Bronchial epithelial cell (primary cell): ENCODE data around the gene PDZD4. TPM values are rescaled to one million over a fixed set of nuclear protein-coding genes. Genes with fewer than 3 reads are reported as not detected.

Experiments
- DNase-seq: peaks from one replicate; pipeline ENCODE4 v3.0.0-alpha.2; 2010; ENCODE audit warnings: low read depth
- FAIRE-seq: peaks from 2 replicates; lab custom pipeline; 2011; peaks lifted over from hg19 to GRCh38; lab: Jason Lieb, UNC
- H3K27me3 ChIP-seq: 2 replicates; pipeline ENCODE4 v1.5.1; 2011; ENCODE audit warnings: low read length; ENCODE audit not compliant: control insufficient read depth, insufficient read depth
- H3K36me3 ChIP-seq: 2 replicates; pipeline ENCODE4 v1.5.1; 2011; ENCODE audit warnings: low read length; ENCODE audit not compliant: control insufficient read depth, insufficient read depth
- H3K4me3 ChIP-seq: 2 replicates; pipeline ENCODE4 v1.5.1; 2011; ENCODE audit warnings: mild to moderate bottlenecking, low read depth, low read length, control low read depth
- total RNA-seq: library from RNA; depleted of rRNA; stranded (reverse); fragments of >200 nt; gene quantifications from 2 replicates; pipeline ENCODE4 v1.2.1, GENCODE V29; 2014
- TF ChIP-seq, protein P1 (sequence below): IDR thresholded peaks from 2 replicates; pipeline ENCODE4 v1.5.1; 2011; ENCODE audit warnings: mild to moderate bottlenecking, moderate library complexity, low read length, control low read depth, inconsistent platforms; ENCODE audit not compliant: insufficient read depth, severe bottlenecking

PDZD4 gene
- total RNA-seq, 1 donor from 2014 or later: under 0.01 TPM

DNA sequence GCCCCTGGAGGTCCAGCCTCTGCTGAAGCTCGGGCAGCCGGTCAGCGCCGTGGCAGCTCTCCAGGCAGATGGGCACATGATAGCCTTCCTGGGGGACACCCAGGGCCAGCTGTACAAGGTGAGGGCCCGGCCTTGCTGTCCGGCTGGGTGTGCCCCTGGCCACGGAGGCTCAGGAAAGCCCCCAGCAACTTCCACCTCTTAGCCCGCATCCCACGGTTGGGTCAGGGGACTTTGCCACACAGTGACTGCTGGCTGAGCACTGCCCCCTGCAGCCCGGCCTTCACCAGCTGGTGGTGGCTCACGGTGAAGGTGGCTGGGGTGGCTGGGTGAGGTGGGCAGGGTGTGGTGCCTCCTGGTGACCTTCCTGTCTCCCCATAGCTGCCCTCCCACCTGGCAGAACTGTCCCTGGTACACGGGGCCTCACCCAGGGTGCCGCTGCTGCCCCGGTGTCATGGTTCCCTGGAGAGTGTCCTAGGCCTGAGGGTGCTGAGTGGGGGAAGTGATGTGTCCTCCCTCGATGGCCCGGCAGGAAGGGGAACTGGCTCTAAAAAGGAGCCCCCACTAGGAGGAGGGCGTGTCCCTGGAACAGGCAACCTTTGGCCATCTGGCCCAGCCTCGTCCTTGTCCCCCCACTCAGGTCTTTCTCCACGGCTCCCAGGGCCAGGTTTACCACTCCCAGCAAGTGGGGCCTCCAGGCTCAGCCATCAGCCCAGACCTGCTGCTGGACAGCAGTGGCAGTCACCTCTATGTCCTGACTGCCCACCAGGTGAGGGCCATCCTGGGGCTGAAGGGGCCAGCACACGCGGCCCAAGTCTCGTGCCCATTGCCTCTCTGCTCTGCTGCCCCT is 61.8 kb downstream of the PDZD4 start:
- TF ChIP-seq, protein P1, sequence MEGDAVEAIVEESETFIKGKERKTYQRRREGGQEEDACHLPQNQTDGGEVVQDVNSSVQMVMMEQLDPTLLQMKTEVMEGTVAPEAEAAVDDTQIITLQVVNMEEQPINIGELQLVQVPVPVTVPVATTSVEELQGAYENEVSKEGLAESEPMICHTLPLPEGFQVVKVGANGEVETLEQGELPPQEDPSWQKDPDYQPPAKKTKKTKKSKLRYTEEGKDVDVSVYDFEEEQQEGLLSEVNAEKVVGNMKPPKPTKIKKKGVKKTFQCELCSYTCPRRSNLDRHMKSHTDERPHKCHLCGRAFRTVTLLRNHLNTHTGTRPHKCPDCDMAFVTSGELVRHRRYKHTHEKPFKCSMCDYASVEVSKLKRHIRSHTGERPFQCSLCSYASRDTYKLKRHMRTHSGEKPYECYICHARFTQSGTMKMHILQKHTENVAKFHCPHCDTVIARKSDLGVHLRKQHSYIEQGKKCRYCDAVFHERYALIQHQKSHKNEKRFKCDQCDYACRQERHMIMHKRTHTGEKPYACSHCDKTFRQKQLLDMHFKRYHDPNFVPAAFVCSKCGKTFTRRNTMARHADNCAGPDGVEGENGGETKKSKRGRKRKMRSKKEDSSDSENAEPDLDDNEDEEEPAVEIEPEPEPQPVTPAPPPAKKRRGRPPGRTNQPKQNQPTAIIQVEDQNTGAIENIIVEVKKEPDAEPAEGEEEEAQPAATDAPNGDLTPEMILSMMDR: no peak
- Histone ChIP-seq H3K36me3 (peaks cover 9% of the 10 kb centered on the region), H3K27me3 (no peaks in the 10 kb centered on the region), H3K4me3 (no peak overlapping the region)
- FAIRE-seq (no peak), DNase-seq (no peak)

DNA sequence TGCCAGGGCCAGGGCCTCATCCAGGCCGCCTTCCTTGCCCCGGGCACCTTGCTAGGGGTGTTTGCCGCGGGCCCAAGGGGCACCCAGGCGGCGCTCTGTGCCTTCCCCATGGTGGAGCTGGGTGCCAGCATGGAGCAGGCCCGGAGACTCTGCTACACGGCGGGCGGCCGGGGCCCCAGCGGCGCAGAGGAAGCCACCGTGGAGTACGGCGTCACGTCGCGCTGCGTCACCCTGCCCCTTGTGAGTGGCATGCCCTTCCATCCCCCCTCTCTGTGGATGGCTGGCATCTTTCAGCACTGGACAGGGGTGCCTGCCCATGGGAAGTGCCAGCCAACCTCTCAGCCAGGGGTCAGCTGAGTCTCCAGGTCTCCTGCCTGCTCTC is 62.7 kb downstream of the PDZD4 start:
- H3K36me3 ChIP-seq: peaks cover 9% of the 10 kb centered on the region
- TF ChIP-seq, protein P1: no peak
- no peaks in the 10 kb centered on the region for H3K27me3 ChIP-seq
- DNase-seq: no peak
- FAIRE-seq: no peak
- H3K4me3 ChIP-seq: no peak overlapping the region

DNA sequence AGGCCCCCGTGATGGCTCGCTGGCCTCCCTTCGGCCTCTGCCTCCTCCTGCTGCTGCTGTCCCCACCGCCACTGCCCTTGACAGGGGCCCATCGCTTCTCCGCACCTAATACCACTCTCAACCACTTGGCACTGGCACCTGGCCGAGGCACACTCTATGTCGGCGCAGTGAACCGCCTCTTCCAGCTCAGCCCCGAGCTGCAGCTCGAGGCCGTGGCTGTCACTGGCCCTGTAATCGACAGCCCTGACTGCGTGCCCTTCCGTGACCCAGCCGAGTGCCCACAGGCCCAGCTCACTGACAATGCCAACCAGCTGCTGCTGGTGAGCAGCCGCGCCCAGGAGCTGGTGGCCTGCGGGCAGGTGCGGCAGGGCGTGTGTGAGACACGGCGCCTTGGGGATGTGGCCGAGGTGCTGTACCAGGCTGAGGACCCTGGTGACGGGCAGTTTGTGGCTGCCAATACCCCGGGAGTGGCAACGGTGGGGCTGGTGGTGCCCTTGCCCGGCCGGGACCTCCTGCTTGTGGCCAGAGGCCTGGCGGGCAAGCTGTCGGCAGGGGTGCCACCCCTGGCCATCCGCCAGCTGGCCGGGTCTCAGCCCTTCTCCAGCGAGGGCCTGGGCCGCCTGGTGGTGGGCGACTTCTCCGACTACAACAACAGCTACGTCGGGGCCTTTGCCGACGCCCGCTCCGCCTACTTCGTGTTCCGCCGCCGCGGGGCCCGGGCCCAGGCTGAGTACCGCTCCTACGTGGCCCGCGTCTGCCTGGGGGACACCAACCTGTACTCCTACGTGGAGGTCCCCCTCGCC is 63.3 kb downstream of the PDZD4 start:
- FAIRE-seq (no peak), DNase-seq (no peak)
- no peaks in the 10 kb centered on the region for H3K27me3 ChIP-seq
- H3K4me3 ChIP-seq: no peak overlapping the region
- peaks cover 7% of the 10 kb centered on the region for H3K36me3 ChIP-seq
- TF ChIP-seq, protein P1: no peak

DNA sequence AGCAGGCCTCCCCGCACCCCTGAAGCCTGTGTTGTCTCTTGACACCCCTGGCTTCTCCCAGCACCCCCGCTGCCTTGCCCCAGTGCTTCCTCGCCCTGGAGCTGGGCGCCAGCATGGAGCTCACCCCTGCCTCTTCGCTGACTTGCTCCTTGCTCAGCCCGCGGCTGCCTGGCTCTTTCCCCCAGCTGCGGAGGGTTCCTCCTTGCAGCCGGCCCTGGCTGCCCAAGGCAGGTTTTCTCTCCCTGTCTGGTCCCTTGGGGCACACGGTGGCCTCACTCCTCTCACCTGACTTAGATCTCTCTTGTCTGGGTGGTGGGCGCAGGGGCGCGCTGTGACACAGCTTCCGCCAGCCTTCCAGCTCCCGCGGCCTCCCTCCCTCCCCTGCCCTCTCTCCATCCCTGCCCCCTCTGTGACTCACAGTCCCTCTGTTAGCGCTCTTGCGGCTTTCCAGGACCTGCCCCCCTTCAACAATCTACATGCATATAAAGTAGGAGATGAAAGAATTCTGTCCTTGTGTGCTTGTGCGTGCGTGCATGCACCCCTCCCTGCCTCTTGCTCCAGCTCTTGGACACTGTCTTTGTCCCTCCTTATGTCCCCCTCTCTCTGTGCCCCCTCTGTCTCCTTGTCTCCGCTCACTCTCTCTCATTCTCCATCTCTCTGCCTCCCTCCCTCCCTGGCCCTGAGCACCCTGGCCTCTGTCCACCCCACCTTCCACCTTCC is 64.1 kb downstream of the PDZD4 start:
- DNase-seq (peak; percentile 49), FAIRE-seq (no peak)
- TF ChIP-seq, protein P1: no peak
- Histone ChIP-seq H3K27me3 (no peaks in the 10 kb centered on the region), H3K36me3 (peaks cover 7% of the 10 kb centered on the region), H3K4me3 (peak overlapping the region; percentile 27)

DNA sequence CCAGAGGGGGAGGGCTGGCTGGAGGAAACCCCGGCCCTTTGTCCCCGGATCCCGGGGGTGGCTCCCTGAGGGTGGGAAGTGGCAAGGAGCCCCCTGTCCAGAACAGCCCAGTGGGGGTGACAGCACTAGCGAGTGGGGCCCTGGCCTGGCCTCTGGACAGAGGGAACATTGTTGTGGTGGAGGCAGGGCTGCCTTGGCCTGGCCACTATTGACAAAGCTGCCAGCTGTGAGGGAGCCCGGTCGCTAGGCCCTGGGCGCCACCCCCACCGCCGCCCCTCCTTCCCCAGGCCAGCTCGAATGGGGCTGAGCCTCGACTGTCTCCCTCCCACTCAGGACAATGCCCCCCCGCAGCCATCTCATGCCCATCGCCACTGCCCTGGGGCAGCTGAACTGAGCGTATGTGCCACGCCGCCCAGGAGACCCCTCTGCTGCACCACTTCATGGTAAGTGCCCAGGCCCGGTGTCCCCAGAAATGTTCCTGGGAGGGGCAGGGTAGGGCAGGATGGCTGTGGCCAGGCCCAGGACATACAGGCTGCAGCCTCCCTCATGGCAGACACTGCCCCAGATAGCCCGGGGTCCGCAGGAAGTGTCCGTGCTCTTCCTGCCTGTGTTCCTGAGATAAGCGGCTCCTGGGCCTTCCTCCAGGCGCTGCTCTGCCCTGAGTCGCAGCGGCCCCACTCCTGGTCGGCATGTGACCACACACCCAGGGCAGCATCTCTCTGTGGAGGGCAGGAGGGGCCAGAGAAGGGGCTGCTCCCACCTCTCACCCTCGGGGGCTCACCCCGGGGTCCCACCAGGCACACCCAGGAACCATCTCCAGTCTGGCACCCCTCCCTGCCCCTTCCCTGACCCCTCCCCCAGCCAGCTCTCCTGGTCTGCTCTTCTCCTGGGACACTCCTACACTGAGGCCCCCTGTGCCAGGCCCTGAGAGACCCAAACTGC is 64.9 kb downstream of the PDZD4 start:
- TF ChIP-seq, protein P1: no peak
- FAIRE-seq: no peak
- peaks cover 4% of the 10 kb centered on the region for H3K36me3 ChIP-seq
- H3K27me3 ChIP-seq: no peaks in the 10 kb centered on the region
- no peak for DNase-seq
- H3K4me3 ChIP-seq: no peak overlapping the region
